Right lobe of liver (tissue), 6 donors: ENCODE data around the gene RAP1GAP. TPM values are rescaled to one million over a fixed set of nuclear protein-coding genes. Genes with fewer than 3 reads are reported as not detected.

Source experiments
- ATAC-seq, 4 donors: fragments of 200-7000 bp; cut with Tn5 transposase; one replicate each; pipeline ENCODE4 v1.9.1; 2020; ENCODE audit warnings: mild to moderate bottlenecking in 4 of 4, moderate library complexity in 4 of 4
- DNase-seq, 3 donors: peaks; one replicate each; pipeline ENCODE4 v3.0.0-alpha.2; 2020
- H3K27ac ChIP-seq, 3 donors: fragments of 200-600 bp; one replicate each; pipeline ENCODE4 v1.8.0; 2022
- H3K27me3 ChIP-seq, 2 donors: fragments of 200-600 bp; one replicate each; pipeline ENCODE4 v1.8.0; 2022
- H3K36me3 ChIP-seq, 4 donors: fragments of 200-600 bp; sonication (generic) in 1 of 4; one replicate each; pipeline versions ENCODE4 v1.5.1 to v1.8.0; 2017 to 2022; ENCODE audit warnings: control low read depth in 1 of 4
- H3K4me1 ChIP-seq, 4 donors: fragments of 200-600 bp; sonication (generic) in 1 of 4; one replicate each; pipeline versions ENCODE4 v1.5.1 to v1.8.0; 2017 to 2022; ENCODE audit warnings: control low read depth in 1 of 4
- H3K4me3 ChIP-seq, 3 donors: fragments of 200-600 bp; one replicate each; pipeline ENCODE4 v1.8.0; 2022
- H3K9me3 ChIP-seq, 4 donors: fragments of 200-600 bp; sonication (generic) in 1 of 4; one replicate each; pipeline versions ENCODE4 v1.5.1 to v1.8.0; 2017 to 2022; ENCODE audit warnings: control low read depth in 1 of 4
- POLR2A ChIP-seq: fragments of 450-650 bp; IDR thresholded peaks from one replicate; pipeline ENCODE4 v1.6.1; 2017; ENCODE audit warnings: antibody characterized with exemption, mild to moderate bottlenecking
- WGBS: methylation state at CpG from one replicate; pipeline ENCODE4 v1.1.6; 2018; ENCODE audit warnings: low coverage, low lambda C conversion rate; ENCODE audit not compliant: insufficient coverage; ENCODE audit errors: missing lambda C conversion rate; 5-methylcytosine and 5-hydroxymethylcytosine counted together
- intact Hi-C, 2 donors: fragments of 100-400 bp; cut with DNase I; formaldehyde crosslinking; loops; one replicate each; pipeline versions ENCODE4 v1.11.2 to v1.14.1; 2022
- total RNA-seq, 6 experiments: library from RNA; depleted of rRNA in 2 of 6; stranded (reverse); fragments of >200 nt in 2 of 6; fragmentation: NEBNext Ultra II Directional in 3 of 6; extraction: Animal tissue kit (Norgen Biotek cat#: 25700) in 3 of 6; gene quantifications; one replicate each; pipeline versions ENCODE4 v1.1.0 to v1.2.4, GENCODE V29; 2016 to 2023
- TF ChIP-seq, protein P1 (sequence below), 4 donors: fragments of 200-600 bp in 3 of 4; fragments of 450-650 bp in 1 of 4; IDR thresholded peaks; one replicate each; pipeline versions ENCODE4 v1.5.1 to v1.8.0; 2016 to 2022; ENCODE audit warnings: antibody characterized with exemption in 4 of 4, mild to moderate bottlenecking in 2 of 4
- donor health status: DM: no; HTN: yes; CAD: no.
- donor health status: DM: no; HTN: no; CAD: no.
- donor health status: DM: no; HTN: no; CAD: no.
- donor health status: DM: no; HTN: yes; CAD: no.
- donor health status: DM: no; HTN: yes; CAD: no.

RAP1GAP gene
- total RNA-seq, 6 experiments from 2014 or later = 8.0 to 38.1 (median 22.2) TPM

DNA sequence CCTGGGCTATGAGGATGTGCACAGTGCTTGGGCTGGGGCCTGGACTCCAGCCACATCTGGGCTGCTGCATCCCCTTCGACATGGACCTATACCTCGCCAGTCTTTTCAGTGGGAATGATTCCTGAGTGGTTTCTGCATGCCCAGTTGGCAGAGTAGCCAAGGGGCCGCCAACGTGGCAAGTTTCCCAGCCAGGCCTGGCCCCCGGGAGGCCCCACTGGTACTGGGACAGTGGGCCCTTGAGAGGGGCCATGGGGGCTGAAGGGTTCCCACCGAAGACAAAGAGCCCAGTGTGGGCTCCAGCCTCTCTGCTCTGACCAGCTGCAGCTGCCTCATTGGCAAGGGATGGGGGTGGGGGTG, 15.4 kb downstream of the RAP1GAP start:
- ATAC-seq (no peak), DNase-seq (no peak)
- Histone ChIP-seq H3K4me3 (no peak overlapping the region), H3K36me3 (no peaks in the 10 kb centered on the region), H3K9me3 (no peaks in the 10 kb centered on the region), H3K27me3 (no peaks in the 10 kb centered on the region), H3K4me1 (peaks cover 0 to 2% (median 0%) of the 10 kb centered on the region in 4 donors), H3K27ac (no peak overlapping the region)
- intact Hi-C loops = loop anchor here in 1 of 2 donors (10.0 kb wide), 1 partner anchor 59 kb away; no protein-coding TSS in a partner anchor
- no peak for TF ChIP-seq POLR2A
- TF ChIP-seq, protein P1, sequence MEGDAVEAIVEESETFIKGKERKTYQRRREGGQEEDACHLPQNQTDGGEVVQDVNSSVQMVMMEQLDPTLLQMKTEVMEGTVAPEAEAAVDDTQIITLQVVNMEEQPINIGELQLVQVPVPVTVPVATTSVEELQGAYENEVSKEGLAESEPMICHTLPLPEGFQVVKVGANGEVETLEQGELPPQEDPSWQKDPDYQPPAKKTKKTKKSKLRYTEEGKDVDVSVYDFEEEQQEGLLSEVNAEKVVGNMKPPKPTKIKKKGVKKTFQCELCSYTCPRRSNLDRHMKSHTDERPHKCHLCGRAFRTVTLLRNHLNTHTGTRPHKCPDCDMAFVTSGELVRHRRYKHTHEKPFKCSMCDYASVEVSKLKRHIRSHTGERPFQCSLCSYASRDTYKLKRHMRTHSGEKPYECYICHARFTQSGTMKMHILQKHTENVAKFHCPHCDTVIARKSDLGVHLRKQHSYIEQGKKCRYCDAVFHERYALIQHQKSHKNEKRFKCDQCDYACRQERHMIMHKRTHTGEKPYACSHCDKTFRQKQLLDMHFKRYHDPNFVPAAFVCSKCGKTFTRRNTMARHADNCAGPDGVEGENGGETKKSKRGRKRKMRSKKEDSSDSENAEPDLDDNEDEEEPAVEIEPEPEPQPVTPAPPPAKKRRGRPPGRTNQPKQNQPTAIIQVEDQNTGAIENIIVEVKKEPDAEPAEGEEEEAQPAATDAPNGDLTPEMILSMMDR (IDR thresholded peaks at IDR 0.05) = no peak
- WGBS = no CpG with 5 or more reads among the region's 6 CpGs

DNA sequence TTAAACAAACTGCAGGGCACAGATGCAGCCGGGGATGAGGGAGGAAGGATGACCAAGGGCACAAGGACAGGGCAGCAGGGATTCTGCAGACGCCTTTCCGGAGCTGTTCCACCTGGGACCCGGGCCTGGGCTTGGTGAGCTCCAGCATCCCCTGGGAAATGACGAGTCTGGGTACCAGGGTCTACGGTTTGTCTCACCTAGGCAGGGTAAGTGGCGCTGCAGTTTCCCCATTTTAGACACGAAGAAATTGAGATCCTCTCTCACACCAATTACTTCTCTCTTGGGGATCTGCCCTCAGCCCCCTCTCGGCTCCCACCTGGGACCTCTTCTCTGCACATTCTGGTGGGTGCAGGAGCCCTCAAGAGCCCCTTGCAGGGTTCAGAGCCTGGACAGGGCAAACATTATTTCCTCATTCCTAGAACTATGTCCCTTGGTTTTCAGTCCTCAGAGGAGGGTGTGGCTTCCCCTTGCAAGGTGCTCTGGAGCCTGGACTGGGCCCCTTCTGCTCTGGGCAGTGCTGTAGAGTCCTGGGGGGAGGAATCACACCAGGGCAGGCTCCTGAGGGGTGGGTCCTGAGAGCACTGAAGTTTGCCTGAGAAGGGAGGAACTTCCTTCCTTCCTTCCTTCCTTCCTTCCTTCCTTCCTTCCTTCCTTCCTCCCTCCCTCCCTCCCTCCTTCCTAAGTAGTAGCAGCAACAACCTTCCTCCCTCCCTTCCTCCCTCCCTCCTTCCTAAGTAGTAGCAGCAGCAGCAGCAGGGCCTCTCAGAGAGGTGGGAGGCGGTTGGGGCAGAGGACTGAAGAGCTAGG, 16.0 kb downstream of the RAP1GAP start:
- Histone ChIP-seq H3K4me3 (no peak overlapping the region), H3K27ac (no peak overlapping the region), H3K4me1 (peaks cover 0 to 2% (median 0%) of the 10 kb centered on the region in 4 donors), H3K36me3 (no peaks in the 10 kb centered on the region), H3K27me3 (no peaks in the 10 kb centered on the region), H3K9me3 (no peaks in the 10 kb centered on the region)
- intact Hi-C loops = loop anchor here in 1 of 2 donors (10.0 kb wide), 1 partner anchor 58 kb away; no protein-coding TSS in a partner anchor
- ATAC-seq (no peak), DNase-seq (no peak)
- WGBS = 67% methylated on average over 6 of the region's 10 CpGs
- no peak for TF ChIP-seq POLR2A

DNA sequence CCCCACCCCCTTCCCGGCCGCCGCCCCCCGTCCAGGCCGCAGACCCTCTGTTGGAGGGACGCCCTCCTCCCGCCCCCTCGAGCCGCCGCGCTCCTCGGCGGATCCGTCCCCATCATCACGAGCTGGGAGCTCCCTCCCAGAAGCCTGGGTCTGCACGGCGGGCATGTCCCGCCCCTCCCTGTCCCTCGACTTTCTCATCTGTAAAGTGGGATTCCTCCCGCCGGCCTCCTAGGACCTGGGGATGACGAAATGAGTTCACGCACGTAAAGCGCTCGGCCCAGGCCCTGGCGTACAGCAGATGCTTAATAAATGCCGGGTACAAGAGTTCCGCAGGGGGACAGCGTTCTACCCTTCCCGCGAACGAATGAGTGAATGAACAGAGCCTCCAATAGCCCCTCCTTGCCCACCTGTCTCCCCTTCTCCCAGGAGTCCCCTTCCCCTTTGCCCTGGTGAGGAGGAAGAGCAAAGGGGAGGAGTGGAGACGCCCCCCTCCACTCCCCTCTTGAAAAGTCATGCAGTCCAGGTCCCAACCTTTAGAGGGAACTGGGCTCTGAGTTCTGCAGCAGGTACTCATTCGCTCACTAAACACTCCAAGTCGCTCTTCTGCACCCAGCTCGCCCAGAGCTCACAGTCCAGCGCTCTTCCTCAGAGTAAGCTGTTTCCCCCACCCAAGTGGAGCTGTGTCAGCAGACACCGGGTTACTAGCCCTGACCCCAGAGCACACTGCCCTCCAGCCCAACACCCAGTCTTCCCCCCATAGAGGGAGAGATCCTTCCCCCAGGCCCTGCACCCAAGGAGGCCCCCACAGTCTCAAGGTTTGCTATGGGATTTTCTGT, 16.8 kb downstream of the RAP1GAP start:
- 49% methylated on average over 24 of the region's 39 CpGs for WGBS
- no peaks in the 10 kb centered on the region for H3K36me3 ChIP-seq
- peak overlapping the region in 1 of 3 donors; percentile 48 for H3K4me3 ChIP-seq
- no peaks in the 10 kb centered on the region for H3K9me3 ChIP-seq
- H3K4me1 ChIP-seq = peaks cover 0 to 2% (median 0%) of the 10 kb centered on the region in 4 donors
- no peaks in the 10 kb centered on the region for H3K27me3 ChIP-seq
- H3K27ac ChIP-seq = no peak overlapping the region
- no peak for ATAC-seq
- TF ChIP-seq, protein P1 (IDR thresholded peaks at IDR 0.05) = no peak
- TF ChIP-seq POLR2A = no peak
- DNase-seq = no peak
- intact Hi-C loops = loop anchor here in 1 of 2 donors (10.0 kb wide), 1 partner anchor 58 kb away; no protein-coding TSS in a partner anchor

DNA sequence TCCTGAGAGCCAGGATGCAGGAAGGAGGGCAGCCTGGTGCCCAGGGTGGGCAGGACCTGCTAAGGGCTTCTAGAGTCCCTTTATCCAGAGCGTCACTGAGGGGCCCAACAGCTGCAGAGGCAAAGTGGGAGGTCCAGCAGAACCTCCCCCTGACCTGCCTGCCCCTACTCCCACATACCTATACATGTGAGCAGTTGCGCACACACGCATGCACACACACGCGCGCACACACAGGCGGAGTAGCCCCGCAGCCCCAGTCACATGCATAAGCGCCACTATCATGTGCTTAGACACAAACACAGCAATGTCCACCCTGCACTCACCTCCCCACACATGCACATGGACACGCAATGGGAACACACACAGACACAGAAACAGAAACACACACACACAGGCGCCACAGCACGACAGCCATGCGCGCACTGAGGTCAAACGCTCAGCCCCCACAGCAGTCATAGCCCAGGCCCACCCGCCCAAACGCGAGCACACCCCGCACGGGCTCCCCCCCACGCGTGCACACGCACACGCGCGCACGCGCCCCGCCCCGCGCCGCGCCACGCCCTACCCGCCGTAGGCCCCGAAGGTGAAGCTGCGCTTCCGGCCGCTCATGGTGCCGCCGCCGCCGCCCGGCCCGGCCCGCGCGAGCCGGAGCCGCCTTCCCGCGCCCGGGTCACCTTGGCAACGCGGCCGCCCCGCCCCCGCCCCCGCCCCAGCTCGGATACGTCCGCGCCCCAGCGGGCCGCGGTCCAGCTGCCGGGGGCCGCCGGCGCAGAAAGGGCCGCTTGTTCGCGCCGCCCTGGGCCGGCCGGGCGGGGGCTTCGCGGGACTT, 17.7 kb downstream of the RAP1GAP start:
- intact Hi-C loops = loop anchor here in 1 of 2 donors (10.0 kb wide), 1 partner anchor 57 kb away; no protein-coding TSS in a partner anchor
- ATAC-seq (peak; percentile 54 to 66 (median 58)), DNase-seq (peak in 1 of 3 donors; percentile 44)
- H3K27ac ChIP-seq = no peak overlapping the region
- peaks cover 0 to 2% (median 0%) of the 10 kb centered on the region in 4 donors for H3K4me1 ChIP-seq
- 10% methylated on average over 21 of the region's 80 CpGs for WGBS
- H3K4me3 ChIP-seq = peak overlapping the region in 2 of 3 donors; percentile 23 to 48
- H3K27me3 ChIP-seq = no peaks in the 10 kb centered on the region
- H3K36me3 ChIP-seq = no peaks in the 10 kb centered on the region
- no peaks in the 10 kb centered on the region for H3K9me3 ChIP-seq
- TF ChIP-seq, protein P1 (IDR thresholded peaks at IDR 0.05) = no peak
- TF ChIP-seq POLR2A = no peak
